ENCODE data around the gene CKAP2L. TPM values are rescaled to one million over a fixed set of nuclear protein-coding genes. Genes with fewer than 3 reads are reported as not detected.

CKAP2L gene
- total and polyA plus RNA-seq, 9 of the 15 experiments (the other 6 are each of a cell fraction or from before 2014, with no cell fraction given) = 10.4 to 21.9 (median 14.2) TPM

GRCh38 chr2:112757265-112757664 is 7.1 kb downstream of the CKAP2L start:
- H3K4me1 ChIP-seq (replicated peaks in 1 of 2; ENCODE audit: control insufficient read depth in 2 of 2, insufficient read depth in 2 of 2, low read length in 2 of 2) = no peaks in the 10 kb centered on the region; a peak in 2 of 5 replicates
- intact Hi-C loops (cut with micrococcal nuclease) (no loop called here), in situ Hi-C loops (cut with MboI) (no loop called here)
- H3K27ac ChIP-seq (ENCODE audit: extremely low read depth, low read depth, low read length) = no peak overlapping the region
- H3K4me2 ChIP-seq (ENCODE audit: insufficient read depth, low read length) = no peak overlapping the region
- ChIA-PET POLR2A (no interaction called here), CTCF (ENCODE audit: low intra/inter-chr PET ratio) (no interaction called here)
- H3K9me3 ChIP-seq (replicated peaks; ENCODE audit: control insufficient read depth, insufficient read depth, low read depth, low read length) = peaks cover 2% of the 10 kb centered on the region; the same call in 1 of the 2 replicates
- peaks cover 92% of the 10 kb centered on the region for H3K36me3 ChIP-seq (ENCODE audit: control insufficient read depth, insufficient read depth, low read length)
- no peak for DNase-seq (ENCODE audit: extremely low read depth in 1 of 4, low spot score in 3 of 4)
- no peak overlapping the region for H3K9ac ChIP-seq (ENCODE audit: insufficient read depth in 1 of 2, low read depth in 2 of 2, low read length in 2 of 2)
- H3K9me1 ChIP-seq (ENCODE audit: control insufficient read depth, insufficient read depth, low read length) = no peaks in the 10 kb centered on the region
- WGBS (ENCODE audit: insufficient coverage, low coverage, missing lambda C conversion rate) = 90% methylated on average over 3 of the region's 3 CpGs
- H4K20me1 ChIP-seq (replicated peaks; ENCODE audit: control insufficient read depth, insufficient read depth, low read length) = no peaks in the 10 kb centered on the region
- peaks cover 8% of the 10 kb centered on the region for H3K79me2 ChIP-seq (ENCODE audit: control insufficient read depth, insufficient read depth, low read length)
- ATAC-seq = peak; percentile 49; the same call in 2 of the 3 replicates
- TF ChIP-seq SMARCC2 (IDR thresholded peaks at IDR 0.05; ENCODE audit: low read depth) (no peak), SMARCA4 (IDR thresholded peaks at IDR 0.05) (no peak), GTF2F1 (IDR thresholded peaks at IDR 0.05; ENCODE audit: low read depth, low read length) (no peak), CEBPG (CRISPR knock-in tag; IDR thresholded peaks at IDR 0.05) (peak; percentile 69; the same call in 1 of the 2 replicates), CEBPG (tag; conservative IDR thresholded peaks at IDR 0.05 in 1 of 2, IDR thresholded peaks at IDR 0.05 in 1 of 2) (peak; percentile 47 to 78; a peak in 3 of 4 replicates), GATAD2A (IDR thresholded peaks at IDR 0.05) (no peak), NR1H2 (CRISPR knock-in tag; IDR thresholded peaks at IDR 0.05) (no peak), ZNF384 (IDR thresholded peaks at IDR 0.05; ENCODE audit: low read depth, low read length) (0 out of 2 replicates have a peak, but pooled peaks have one; percentile 7), TFAM (CRISPR knock-in tag; conservative IDR thresholded peaks at IDR 0.05) (no peak), POLR2H (tag; IDR thresholded peaks at IDR 0.05; ENCODE audit: low read depth) (no peak), ETV6 (IDR thresholded peaks at IDR 0.05; ENCODE audit: borderline replicate concordance in 1 of 2, low read depth in 2 of 2, low read length in 1 of 2) (no peak), ETV6 (CRISPR knock-in tag; IDR thresholded peaks at IDR 0.05; ENCODE audit: borderline replicate concordance) (no peak), ATF3 (IDR thresholded peaks at IDR 0.05) (0 out of 2 replicates have a peak, but pooled peaks have one; percentile 48), ATF3 (CRISPR knock-in tag; conservative IDR thresholded peaks at IDR 0.05) (no peak), RAD21 (CRISPR knock-in tag; conservative IDR thresholded peaks at IDR 0.05 in 1 of 2, IDR thresholded peaks at IDR 0.05 in 1 of 2) (no peak)
- TF ChIP-seq, protein P1, sequence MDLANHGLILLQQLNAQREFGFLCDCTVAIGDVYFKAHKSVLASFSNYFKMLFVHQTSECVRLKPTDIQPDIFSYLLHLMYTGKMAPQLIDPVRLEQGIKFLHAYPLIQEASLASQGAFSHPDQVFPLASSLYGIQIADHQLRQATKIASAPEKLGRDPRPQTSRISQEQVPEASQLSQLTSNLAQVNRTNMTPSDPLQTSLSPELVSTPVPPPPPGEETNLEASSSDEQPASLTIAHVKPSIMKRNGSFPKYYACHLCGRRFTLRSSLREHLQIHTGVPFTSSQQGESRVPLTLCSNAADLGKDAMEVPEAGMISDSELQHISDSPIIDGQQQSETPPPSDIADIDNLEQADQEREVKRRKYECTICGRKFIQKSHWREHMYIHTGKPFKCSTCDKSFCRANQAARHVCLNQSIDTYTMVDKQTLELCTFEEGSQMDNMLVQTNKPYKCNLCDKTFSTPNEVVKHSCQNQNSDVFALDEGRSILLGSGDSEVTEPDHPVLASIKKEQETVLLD (IDR thresholded peaks at IDR 0.05) = no peak
- TF ChIP-seq, protein P2, sequence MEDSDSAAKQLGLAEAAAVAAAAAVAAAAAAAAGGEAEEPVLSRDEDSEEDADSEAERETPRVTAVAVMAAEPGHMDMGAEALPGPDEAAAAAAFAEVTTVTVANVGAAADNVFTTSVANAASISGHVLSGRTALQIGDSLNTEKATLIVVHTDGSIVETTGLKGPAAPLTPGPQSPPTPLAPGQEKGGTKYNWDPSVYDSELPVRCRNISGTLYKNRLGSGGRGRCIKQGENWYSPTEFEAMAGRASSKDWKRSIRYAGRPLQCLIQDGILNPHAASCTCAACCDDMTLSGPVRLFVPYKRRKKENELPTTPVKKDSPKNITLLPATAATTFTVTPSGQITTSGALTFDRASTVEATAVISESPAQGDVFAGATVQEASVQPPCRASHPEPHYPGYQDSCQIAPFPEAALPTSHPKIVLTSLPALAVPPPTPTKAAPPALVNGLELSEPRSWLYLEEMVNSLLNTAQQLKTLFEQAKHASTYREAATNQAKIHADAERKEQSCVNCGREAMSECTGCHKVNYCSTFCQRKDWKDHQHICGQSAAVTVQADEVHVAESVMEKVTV (CRISPR knock-in tag; IDR thresholded peaks at IDR 0.05) = no peak
- BruUV-seq (replicated peaks) = no TSS peak
- no peaks in the 10 kb centered on the region for H3K27me3 ChIP-seq (ENCODE audit: control insufficient read depth in 2 of 2, insufficient read depth in 2 of 2, low read length in 2 of 2)
- H2AFZ ChIP-seq (ENCODE audit: low read depth, low read length) = no peak overlapping the region
- no peak overlapping the region for H3K4me3 ChIP-seq
- FAIRE-seq = no peak
